DND-41 (cell line): ENCODE data around the gene ABCA2.

Experiments used
- EZH2 ChIP-seq: IDR thresholded peaks from 3 replicates; pipeline ENCODE4 v1.6.1; 2012; ENCODE audit warnings: borderline replicate concordance, low read depth, mild to moderate bottlenecking, moderate library complexity, low read length, inconsistent platforms; ENCODE audit not compliant: severe bottlenecking
- TF ChIP-seq, protein P1 (sequence below): IDR thresholded peaks from 2 replicates; pipeline ENCODE4 v1.5.1; 2012; ENCODE audit warnings: borderline replicate concordance, low read length, moderate library complexity, mild to moderate bottlenecking; ENCODE audit not compliant: poor library complexity, severe bottlenecking; ENCODE audit errors: extremely low read depth

DNA sequence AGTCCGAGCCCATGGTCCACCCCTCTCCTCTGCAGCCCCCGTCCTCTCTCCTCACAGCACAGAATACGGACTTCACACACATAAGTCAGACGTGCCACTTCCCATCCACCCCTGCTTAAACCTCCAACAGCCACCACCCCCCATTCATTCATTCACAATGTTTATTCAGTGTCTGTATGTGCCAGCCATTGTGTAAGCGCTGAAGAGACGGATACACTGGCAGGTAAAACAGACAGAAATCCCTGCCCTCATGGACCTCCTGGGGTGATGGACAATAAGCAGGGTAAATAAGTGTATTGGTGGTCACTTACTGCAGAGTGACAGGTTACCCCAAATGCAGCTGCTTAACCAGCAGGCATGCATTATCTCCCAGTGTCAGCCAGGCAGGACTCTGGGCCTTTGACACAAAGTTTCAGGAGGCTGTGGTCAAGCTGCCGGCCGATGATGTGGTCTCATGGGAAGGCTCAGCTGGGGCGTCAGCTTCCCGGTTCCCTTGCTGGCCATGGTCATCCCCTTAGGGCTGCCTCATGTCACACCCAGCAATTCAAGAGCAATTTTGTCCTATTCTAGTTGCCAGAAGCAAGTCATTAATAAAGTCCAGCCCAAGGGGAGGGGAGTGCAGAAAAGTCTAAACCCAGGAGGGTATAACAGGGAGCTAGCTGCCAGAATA, 37.7 kb downstream of the ABCA2 start:
- TF ChIP-seq, protein P1, sequence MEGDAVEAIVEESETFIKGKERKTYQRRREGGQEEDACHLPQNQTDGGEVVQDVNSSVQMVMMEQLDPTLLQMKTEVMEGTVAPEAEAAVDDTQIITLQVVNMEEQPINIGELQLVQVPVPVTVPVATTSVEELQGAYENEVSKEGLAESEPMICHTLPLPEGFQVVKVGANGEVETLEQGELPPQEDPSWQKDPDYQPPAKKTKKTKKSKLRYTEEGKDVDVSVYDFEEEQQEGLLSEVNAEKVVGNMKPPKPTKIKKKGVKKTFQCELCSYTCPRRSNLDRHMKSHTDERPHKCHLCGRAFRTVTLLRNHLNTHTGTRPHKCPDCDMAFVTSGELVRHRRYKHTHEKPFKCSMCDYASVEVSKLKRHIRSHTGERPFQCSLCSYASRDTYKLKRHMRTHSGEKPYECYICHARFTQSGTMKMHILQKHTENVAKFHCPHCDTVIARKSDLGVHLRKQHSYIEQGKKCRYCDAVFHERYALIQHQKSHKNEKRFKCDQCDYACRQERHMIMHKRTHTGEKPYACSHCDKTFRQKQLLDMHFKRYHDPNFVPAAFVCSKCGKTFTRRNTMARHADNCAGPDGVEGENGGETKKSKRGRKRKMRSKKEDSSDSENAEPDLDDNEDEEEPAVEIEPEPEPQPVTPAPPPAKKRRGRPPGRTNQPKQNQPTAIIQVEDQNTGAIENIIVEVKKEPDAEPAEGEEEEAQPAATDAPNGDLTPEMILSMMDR = no peak
- no peak for TF ChIP-seq EZH2
